Activated CD4-positive, CD25-positive, alpha-beta regulatory T cell treated with anti-CD3 and anti-CD28 coated beads, Interleukin-2, amount 50 U/mL, for 72 hours (primary cell): ENCODE measurements around the gene CCDC92B.
"Not testable (repeated sequence)": the region's sequence is repeated elsewhere in the genome, so short reads cannot be mapped to it uniquely, and the experiment has no call there.

Experiments
- DNase-seq: peaks from one replicate; pipeline ENCODE4 v3.0.0; 2021

The CCDC92B gene

GRCh38 chr17:2749058-2749783 is at the start of gene CCDC92B:
TSS of gene CCDC92B (minus strand) at chr17:2749652. CDS start at chr17:2735145, 14,507 bp downstream.
- no peak for DNase-seq

GRCh38 chr17:2798678-2799077 is 49.2 kb upstream of the CCDC92B start:
- DNase-seq: no peak

GRCh38 chr17:2798188-2798587 is 48.7 kb upstream of the CCDC92B start:
- DNase-seq: no peak

- DNase-seq: no peak
Measured at GRCh38 chr17:2797637-2798036, 48.2 kb upstream of the CCDC92B start.

GRCh38 chr17:2797226-2797625 is 47.8 kb upstream of the CCDC92B start:
- no peak for DNase-seq

- DNase-seq: peak; percentile 64
Measured at GRCh38 chr17:2796164-2797125, 47.0 kb upstream of the CCDC92B start, which contains the start of gene RAP1GAP2. TSS of gene RAP1GAP2 (plus strand) at chr17:2796438. CDS start at chr17:2796528, 90 bp downstream.

GRCh38 chr17:2795441-2796163 is 46.1 kb upstream of the CCDC92B start:
- DNase-seq: no peak

- DNase-seq: no peak
Measured at GRCh38 chr17:2794111-2794803, 44.8 kb upstream of the CCDC92B start.

- DNase-seq: no peak
Measured at GRCh38 chr17:2792366-2793169, 43.1 kb upstream of the CCDC92B start.

GRCh38 chr17:2789700-2790099 is 40.2 kb upstream of the CCDC92B start:
- no peak for DNase-seq

GRCh38 chr17:2786176-2786881 is 36.9 kb upstream of the CCDC92B start:
- DNase-seq: peak; percentile 91

- not testable (repeated sequence) for DNase-seq
Measured at GRCh38 chr17:2785376-2785775, 35.9 kb upstream of the CCDC92B start.

- DNase-seq: no peak
Measured at GRCh38 chr17:2784864-2785263, 35.4 kb upstream of the CCDC92B start.

- no peak for DNase-seq
Measured at GRCh38 chr17:2783310-2784030, 34.0 kb upstream of the CCDC92B start.

GRCh38 chr17:2782055-2782454 is 32.6 kb upstream of the CCDC92B start:
- no peak for DNase-seq

GRCh38 chr17:2781598-2781997 is 32.1 kb upstream of the CCDC92B start:
- not testable (repeated sequence) for DNase-seq

- no peak for DNase-seq
Measured at GRCh38 chr17:2780931-2781454, 31.5 kb upstream of the CCDC92B start.

GRCh38 chr17:2780256-2780655 is 30.8 kb upstream of the CCDC92B start:
- no peak for DNase-seq

GRCh38 chr17:2779545-2779944 is 30.1 kb upstream of the CCDC92B start:
- DNase-seq: no peak

- DNase-seq: no peak
Measured at GRCh38 chr17:2778489-2778888, 29.0 kb upstream of the CCDC92B start.
